Loucy (cell line): ENCODE measurements around the gene ARHGEF16.

Source experiments
- H2AFZ ChIP-seq: fragments of 200-600 bp; sonication (generic); 2 replicates; pipeline ENCODE4 v1.6.0; 2016; ENCODE audit warnings: antibody characterized with exemption, mild to moderate bottlenecking, low read length, moderate library complexity
- H3F3A ChIP-seq: fragments of 200-600 bp; 2 replicates; pipeline ENCODE4 v1.6.0; 2016; ENCODE audit warnings: antibody characterized with exemption, low read depth, mild to moderate bottlenecking
- H3K27me3 ChIP-seq: fragments of 200-600 bp; sonication (generic); 2 replicates; pipeline ENCODE4 v1.6.1; 2014; ENCODE audit warnings: low read length, mild to moderate bottlenecking; ENCODE audit not compliant: insufficient read depth, poor library complexity, severe bottlenecking
- H3K36me3 ChIP-seq: fragments of 200-600 bp; sonication (generic); 2 replicates; pipeline ENCODE4 v1.6.1; 2016; ENCODE audit warnings: low read length; ENCODE audit not compliant: insufficient read depth
- H3K4me1 ChIP-seq: fragments of 200-600 bp; sonication (generic); 2 replicates; pipeline ENCODE4 v1.5.1; 2014; ENCODE audit warnings: low read length, mild to moderate bottlenecking; ENCODE audit not compliant: insufficient read depth, poor library complexity, severe bottlenecking
- H3K4me2 ChIP-seq: fragments of 200-600 bp; sonication (generic); 2 replicates; pipeline ENCODE4 v1.6.0; 2014; ENCODE audit warnings: antibody characterized with exemption, low read length, low read depth, mild to moderate bottlenecking; ENCODE audit not compliant: poor library complexity, severe bottlenecking
- H3K4me3 ChIP-seq: fragments of 200-600 bp; sonication (generic); 2 replicates; pipeline ENCODE4 v1.5.1; 2014; ENCODE audit warnings: low read length, mild to moderate bottlenecking, mixed read lengths; ENCODE audit not compliant: poor library complexity, severe bottlenecking
- H3K79me2 ChIP-seq: fragments of 200-600 bp; sonication (generic); 2 replicates; pipeline ENCODE4 v1.6.1; 2014; ENCODE audit warnings: low read length; ENCODE audit not compliant: insufficient read depth
- H3K9ac ChIP-seq: fragments of 200-600 bp; sonication (generic); 2 replicates; pipeline ENCODE4 v1.6.0; 2014; ENCODE audit warnings: mild to moderate bottlenecking, low read depth, low read length, moderate library complexity; ENCODE audit not compliant: poor library complexity, severe bottlenecking
- H3K9me2 ChIP-seq: fragments of 200-600 bp; sonication (generic); replicated peaks from 2 replicates; pipeline ENCODE4 v1.6.1; 2016; ENCODE audit warnings: low read depth, low read length, mixed read lengths
- H3K9me3 ChIP-seq: fragments of 200-600 bp; sonication (generic); 2 replicates; pipeline ENCODE4 v1.6.1; 2014; ENCODE audit warnings: mild to moderate bottlenecking, antibody characterized with exemption, low read length, low read depth; ENCODE audit not compliant: insufficient read depth
- H4K20me1 ChIP-seq: fragments of 200-600 bp; sonication (generic); 2 replicates; pipeline ENCODE4 v1.6.0; 2014; ENCODE audit warnings: antibody characterized with exemption, low read length, mild to moderate bottlenecking; ENCODE audit not compliant: insufficient read depth, poor library complexity, severe bottlenecking
- CTCF ChIP-seq: fragments of 200-600 bp; sonication (generic); conservative IDR thresholded peaks from 2 replicates; pipeline ENCODE4 v1.5.1; 2014; ENCODE audit warnings: mild to moderate bottlenecking, antibody characterized with exemption, low read length
- EZH2phosphoT487 ChIP-seq: fragments of 200-600 bp; IDR thresholded peaks from 2 replicates; pipeline ENCODE4 v1.6.1; 2018; ENCODE audit warnings: antibody characterized with exemption, mild to moderate bottlenecking, moderate library complexity, borderline replicate concordance

Gene ARHGEF16

GRCh38 chr1:3427711-3428704 lies 26.5 kb upstream of the ARHGEF16 start:
- no peaks in the 10 kb centered on the region for H3K9me2 ChIP-seq
- H3K79me2 ChIP-seq: no peaks in the 10 kb centered on the region
- H3F3A ChIP-seq: no peaks in the 10 kb centered on the region
- H3K27me3 ChIP-seq: no peaks in the 10 kb centered on the region
- H4K20me1 ChIP-seq: no peaks in the 10 kb centered on the region
- no peak overlapping the region for H3K4me2 ChIP-seq
- H3K36me3 ChIP-seq: peaks cover 10% of the 10 kb centered on the region; the same call in 1 of the 2 replicates
- H2AFZ ChIP-seq: no peak overlapping the region
- H3K4me3 ChIP-seq: no peak overlapping the region
- H3K9me3 ChIP-seq: no peaks in the 10 kb centered on the region
- H3K9ac ChIP-seq: no peak overlapping the region
- no peak for TF ChIP-seq EZH2phosphoT487
- no peak for TF ChIP-seq CTCF
- no peaks in the 10 kb centered on the region for H3K4me1 ChIP-seq

GRCh38 chr1:3428899-3429298 lies 25.6 kb upstream of the ARHGEF16 start:
- no peaks in the 10 kb centered on the region for H3K9me2 ChIP-seq

GRCh38 chr1:3429320-3429719 lies 25.1 kb upstream of the ARHGEF16 start:
- no peaks in the 10 kb centered on the region for H3K9me3 ChIP-seq
- no peak overlapping the region for H3K4me3 ChIP-seq
- TF ChIP-seq EZH2phosphoT487: no peak
- TF ChIP-seq CTCF: no peak
- no peak overlapping the region for H3K9ac ChIP-seq
- peaks cover 10% of the 10 kb centered on the region; the same call in 1 of the 2 replicates for H3K36me3 ChIP-seq
- no peak overlapping the region for H3K4me2 ChIP-seq
- H3K4me1 ChIP-seq: no peaks in the 10 kb centered on the region
- H3K9me2 ChIP-seq: no peaks in the 10 kb centered on the region
- H3F3A ChIP-seq: no peaks in the 10 kb centered on the region
- H4K20me1 ChIP-seq: no peaks in the 10 kb centered on the region
- no peak overlapping the region for H2AFZ ChIP-seq
- no peaks in the 10 kb centered on the region for H3K79me2 ChIP-seq
- H3K27me3 ChIP-seq: no peaks in the 10 kb centered on the region

More at GRCh38 chr1:3428899-3429298, 25.6 kb upstream of the ARHGEF16 start:
- no peaks in the 10 kb centered on the region for H3F3A ChIP-seq
- no peak overlapping the region for H3K9ac ChIP-seq
- H2AFZ ChIP-seq: no peak overlapping the region
- TF ChIP-seq EZH2phosphoT487 (no peak), CTCF (no peak)
- no peak overlapping the region for H3K4me3 ChIP-seq
- no peaks in the 10 kb centered on the region for H3K9me3 ChIP-seq
- H4K20me1 ChIP-seq: no peaks in the 10 kb centered on the region
- no peak overlapping the region for H3K4me2 ChIP-seq
- H3K36me3 ChIP-seq: peaks cover 10% of the 10 kb centered on the region; the same call in 1 of the 2 replicates
- H3K27me3 ChIP-seq: no peaks in the 10 kb centered on the region
- H3K4me1 ChIP-seq: no peaks in the 10 kb centered on the region
- H3K79me2 ChIP-seq: no peaks in the 10 kb centered on the region
